ENCODE measurements around the gene SLC35F2. TPM values are rescaled to one million over a fixed set of nuclear protein-coding genes. Genes with fewer than 3 reads are reported as not detected.

Gene SLC35F2
- total and polyA plus RNA-seq, 2 of the 8 experiments (the other 6 are each of a cell fraction or from before 2014, with no cell fraction given) = 15.1 to 29.7 TPM

GRCh38 chr11:107743191-107743590 is 115.4 kb downstream of the SLC35F2 start (continued):
- TF ChIP-seq CHD7 (IDR thresholded peaks at IDR 0.05; ENCODE audit: insufficient replicate concordance, low read length) (no peak), SIN3A (conservative IDR thresholded peaks at IDR 0.05 in 1 of 2, IDR thresholded peaks at IDR 0.05 in 1 of 2; ENCODE audit: low read depth in 1 of 2, low read length in 2 of 2) (no peak), GTF2F1 (IDR thresholded peaks at IDR 0.05; ENCODE audit: borderline replicate concordance, low read depth, low read length) (no peak), EGR1 (IDR thresholded peaks at IDR 0.05; ENCODE audit: borderline replicate concordance, low read depth, low read length) (no peak), CREB1 (IDR thresholded peaks at IDR 0.05) (no peak), CHD2 (IDR thresholded peaks at IDR 0.05; ENCODE audit: low read length) (no peak), SUZ12 (IDR thresholded peaks at IDR 0.05; ENCODE audit: low read length) (no peak), SIRT6 (IDR thresholded peaks at IDR 0.05; ENCODE audit: low read length) (no peak), JUN (IDR thresholded peaks at IDR 0.05; ENCODE audit: low read depth, low read length) (no peak)

Measured in H1 (cell line).